CD14-positive monocyte (primary cell): ENCODE measurements around the gene COLQ. TPM values are rescaled to one million over a fixed set of nuclear protein-coding genes. Genes with fewer than 3 reads are reported as not detected.

ENCODE experiments used
- DNase-seq, 3 donors: peaks; one replicate each; pipeline ENCODE4 v3.0.0-alpha.2; 2011 to 2022
- H2AFZ ChIP-seq: 2 replicates; pipeline ENCODE4 v1.6.0; 2012; ENCODE audit warnings: mild to moderate bottlenecking, low read depth, low read length, inconsistent platforms; ENCODE audit not compliant: insufficient read depth, poor library complexity, severe bottlenecking
- H3K27ac ChIP-seq, 2 donors: 1 replicate in 1 of 2; 2 replicates in 1 of 2; pipeline ENCODE4 v1.5.1; 2012 to 2013; ENCODE audit warnings: low read length in 2 of 2, control low read depth in 1 of 2, inconsistent platforms in 1 of 2, low read depth in 1 of 2, mild to moderate bottlenecking in 1 of 2
- H3K27me3 ChIP-seq, 2 donors: one replicate each; pipeline versions ENCODE4 v1.6.0 to v1.6.1; 2011 to 2013; ENCODE audit warnings: low read length in 2 of 2; ENCODE audit not compliant: control insufficient read depth in 2 of 2, insufficient read depth in 2 of 2
- H3K36me3 ChIP-seq, 2 donors: replicated peaks in 1 of 2; 1 replicate in 1 of 2; 2 replicates in 1 of 2; pipeline versions ENCODE4 v1.5.1 to v1.6.1; 2012 to 2013; ENCODE audit warnings: low read length in 2 of 2, control low read depth in 1 of 2, inconsistent platforms in 1 of 2, mild to moderate bottlenecking in 1 of 2; ENCODE audit not compliant: insufficient read depth in 2 of 2, control insufficient read depth in 1 of 2
- H3K4me1 ChIP-seq, 2 donors: 1 replicate in 1 of 2; 2 replicates in 1 of 2; pipeline versions ENCODE4 v1.5.1 to v1.6.1; 2012 to 2013; ENCODE audit warnings: low read length in 2 of 2, control low read depth in 1 of 2, inconsistent platforms in 1 of 2, mild to moderate bottlenecking in 1 of 2, moderate library complexity in 1 of 2; ENCODE audit not compliant: insufficient read depth in 2 of 2, control insufficient read depth in 1 of 2
- H3K4me2 ChIP-seq: replicated peaks from 2 replicates; pipeline ENCODE3; 2012; ENCODE audit warnings: low read length, moderate library complexity, mild to moderate bottlenecking; ENCODE audit not compliant: poor library complexity, severe bottlenecking; ENCODE audit errors: extremely low read depth
- H3K4me3 ChIP-seq, 3 experiments: fragments of 200-600 bp in 1 of 3; sonication (generic) in 1 of 3; replicated peaks in 1 of 3; 1 replicate in 2 of 3; 2 replicates in 1 of 3; pipeline ENCODE4 v1.5.1; 2011 to 2013; ENCODE audit warnings: low read length in 3 of 3, mild to moderate bottlenecking in 3 of 3, control low read depth in 2 of 3, low read depth in 2 of 3, inconsistent platforms in 1 of 3, moderate library complexity in 1 of 3
- H3K79me2 ChIP-seq: 2 replicates; pipeline ENCODE4 v1.6.0; 2012; ENCODE audit warnings: mild to moderate bottlenecking, control low read depth, inconsistent platforms, low read length, moderate library complexity; ENCODE audit not compliant: insufficient read depth
- H3K9ac ChIP-seq: 2 replicates; pipeline ENCODE4 v1.6.0; 2017; ENCODE audit warnings: low read length, mild to moderate bottlenecking; ENCODE audit not compliant: insufficient read depth, poor library complexity, severe bottlenecking
- H3K9me3 ChIP-seq, 2 donors: replicated peaks in 1 of 2; 1 replicate in 1 of 2; 2 replicates in 1 of 2; pipeline versions ENCODE4 v1.5.1 to v1.6.1; 2012 to 2013; ENCODE audit warnings: low read length in 2 of 2, control low read depth in 1 of 2; ENCODE audit not compliant: control insufficient read depth in 1 of 2, insufficient read depth in 1 of 2
- H4K20me1 ChIP-seq: 2 replicates; pipeline ENCODE4 v1.6.0; 2012; ENCODE audit warnings: mild to moderate bottlenecking, low read length, control low read depth, moderate library complexity; ENCODE audit not compliant: insufficient read depth
- H3K27ac Mint-ChIP-seq, 7 donors: one replicate each; pipeline ENCODE4 v1.8.0; 2020; ENCODE audit warnings: mild to moderate bottlenecking in 7 of 7, mixed read lengths in 7 of 7, moderate library complexity in 6 of 7, inconsistent platforms in 2 of 7
- H3K27me3 Mint-ChIP-seq, 3 donors: one replicate each; pipeline ENCODE4 v1.8.0; 2021 to 2022; ENCODE audit warnings: low read depth in 3 of 3, mild to moderate bottlenecking in 3 of 3, mixed read lengths in 3 of 3, moderate library complexity in 3 of 3, inconsistent platforms in 1 of 3
- H3K36me3 Mint-ChIP-seq, 2 donors: one replicate each; pipeline ENCODE4 v1.8.0; 2020; ENCODE audit warnings: mixed read lengths in 2 of 2, inconsistent platforms in 1 of 2, mild to moderate bottlenecking in 1 of 2
- H3K4me1 Mint-ChIP-seq: one replicate; pipeline ENCODE4 v1.8.0; 2020; ENCODE audit warnings: mild to moderate bottlenecking, mixed read lengths
- H3K4me3 Mint-ChIP-seq, 2 donors: one replicate each; pipeline ENCODE4 v1.8.0; 2020; ENCODE audit warnings: mild to moderate bottlenecking in 2 of 2, mixed read lengths in 2 of 2, moderate library complexity in 1 of 2
- H3K9me3 Mint-ChIP-seq, 7 donors: one replicate each; pipeline ENCODE4 v1.8.0; 2020 to 2022; ENCODE audit warnings: mixed read lengths in 7 of 7, mild to moderate bottlenecking in 6 of 7, moderate library complexity in 6 of 7, inconsistent platforms in 2 of 7
- CTCF ChIP-seq: fragments of 200-600 bp; IDR thresholded peaks from one replicate; pipeline ENCODE4 v1.8.0; 2022; ENCODE audit warnings: antibody characterized with exemption, mild to moderate bottlenecking
- WGBS: methylation state at CpG from one replicate; pipeline ENCODE4 v1.1.5; 2013; ENCODE audit warnings: missing lambda C conversion rate; ENCODE audit not compliant: insufficient coverage; 5-methylcytosine and 5-hydroxymethylcytosine counted together
- intact Hi-C, 2 donors: fragments of 100-400 bp; cut with micrococcal nuclease; formaldehyde crosslinking; loops; one replicate each; pipeline versions ENCODE4 v1.15.0 to v1.15.1; 2023
- polyA minus RNA-seq: library from RNA; depleted of rRNA, polyadenylated mRNA; stranded (reverse); fragments of >200 nt; gene quantifications from 2 replicates; pipeline ENCODE4 v1.2.3, GENCODE V29; 2012
- polyA plus RNA-seq, 3 donors: library from polyadenylated mRNA; depleted of rRNA in 1 of 3; unstranded in 2 of 3; stranded (reverse) in 1 of 3; fragments of 300-500 nt in 2 of 3; fragments of >200 nt in 1 of 3; fragmentation: Illumina TruSeq in 2 of 3; gene quantifications; 1 replicate in 2 of 3; 2 replicates in 1 of 3; pipeline ENCODE4 v1.2.3, GENCODE V29; 2012 to 2021
- total RNA-seq, 12 experiments: library from RNA in 1 of 12; stranded (reverse) in 1 of 12; fragments of 120-200 nt in 1 of 12; gene quantifications; one replicate each; pipeline ENCODE4 v1.2.4 and lab custom pipeline; 2013 to 2026; ENCODE audit warnings: mixed read lengths in 6 of 12, inconsistent platforms in 1 of 12

The COLQ gene
- 0.81 TPM for total RNA-seq (2013)
- polyA plus RNA-seq = 1 to 10 TPM in 1 of 3 donors, under 1 TPM in 2; 0.23 to 1.9 (median 0.73) TPM
- 0.14 and 0.16 TPM in 2 replicates for polyA minus RNA-seq
- 0.98 to 30.5 (median 5.1) reads per million in 11 experiments for total RNA-seq (lab: John Stamatoyannopoulos, UW)

- Mint-ChIP-seq H3K4me1 (peaks cover 60% of the 10 kb centered on the region), H3K9me3 (peaks cover 0 to 2% (median 0%) of the 10 kb centered on the region in 7 donors), H3K27ac (peak within 1 kb of the TSS; percentile 72 to 89 (median 77)), H3K4me3 (peak within 1 kb of the TSS; percentile 62 to 92), H3K36me3 (peaks cover 0 to 3% of the 10 kb centered on the region in 2 donors), H3K27me3 (peaks cover 0 to 4% (median 0%) of the 10 kb centered on the region in 3 donors)
- Histone ChIP-seq H3K9ac (peak within 1 kb of the TSS; percentile 28), H3K9me3 (no peaks in the 10 kb centered on the region), H3K4me2 (peak within 1 kb of the TSS; percentile 60), H3K4me1 (peaks cover 41 to 46% of the 10 kb centered on the region in 2 donors), H3K27me3 (no peaks in the 10 kb centered on the region), H3K36me3 (no peaks in the 10 kb centered on the region), H3K79me2 (no peaks in the 10 kb centered on the region), H2AFZ (peak within 1 kb of the TSS; percentile 64), H4K20me1 (no peaks in the 10 kb centered on the region), H3K27ac (peak within 1 kb of the TSS; percentile 26 to 50), H3K4me3 (peak within 1 kb of the TSS; percentile 3 to 61 (median 35))
- no CpG with 5 or more reads among the region's 6 CpGs for WGBS
- intact Hi-C loops = no loop called here
- TF ChIP-seq CTCF = no peak
- DNase-seq = peak in 1 of 3 donors; percentile 22
Measured at GRCh38 chr3:15521573-15521965, at the start of gene COLQ. Gene COLQ, minus strand, starts transcription at chr3:15521706. Its CDS starts 81 bp downstream, at chr3:15521625.

GRCh38 chr3:15563190-15563589 lies 41.7 kb upstream of the COLQ start:
- Histone ChIP-seq H3K4me1 (no peaks in the 10 kb centered on the region), H3K36me3 (peaks cover 49 to 86% of the 10 kb centered on the region in 2 donors), H3K79me2 (no peaks in the 10 kb centered on the region), H3K9ac (no peak overlapping the region), H3K4me3 (no peak overlapping the region), H4K20me1 (no peaks in the 10 kb centered on the region), H3K9me3 (no peaks in the 10 kb centered on the region), H3K4me2 (no peak overlapping the region), H2AFZ (no peak overlapping the region), H3K27ac (peak overlapping the region in 1 of 2 donors; percentile 20), H3K27me3 (no peaks in the 10 kb centered on the region)
- no peak overlapping the region for H3K4me3 Mint-ChIP-seq
- no peak for DNase-seq
- intact Hi-C loops = no loop called here
- H3K36me3 Mint-ChIP-seq = peaks cover 70 to 80% of the 10 kb centered on the region in 2 donors
- H3K27me3 Mint-ChIP-seq = no peaks in the 10 kb centered on the region
- WGBS = no CpG with 5 or more reads among the region's 1 CpG
- no peak for TF ChIP-seq CTCF
- peak overlapping the region in 1 of 7 donors; percentile 25 for H3K27ac Mint-ChIP-seq
- no peaks in the 10 kb centered on the region for H3K9me3 Mint-ChIP-seq
- H3K4me1 Mint-ChIP-seq = no peaks in the 10 kb centered on the region
